Endothelial cell of umbilical vein (primary cell): ENCODE data around the gene MYZAP. TPM values are rescaled to one million over a fixed set of nuclear protein-coding genes. Genes with fewer than 3 reads are reported as not detected.

Experiments used
- BruUV-seq: library from RNA; stranded (reverse); fragments of 400-500 nt; replicated peaks from 2 replicates; lab custom pipeline; 2021; lab: Mats Ljungman, UMichigan
- CTCF ChIA-PET: fragments of 300-600, 350-600 bp; sonication (Branson Sonifier 250); formaldehyde crosslinking; loops from one replicate; lab custom pipeline; 2021; ENCODE audit warnings: antibody characterized with exemption, inconsistent platforms; lab: Charles Lee
- POLR2A ChIA-PET: fragments of 300-600, 350-600 bp; sonication (Branson Sonifier 250); formaldehyde crosslinking; loops from one replicate; lab custom pipeline; 2021; ENCODE audit warnings: antibody characterized with exemption, inconsistent platforms; lab: Charles Lee
- DNase-seq: peaks from one replicate; pipeline ENCODE4 v3.0.0-alpha.2; 2011; ENCODE audit warnings: low read depth, low spot score
- FAIRE-seq: peaks from 2 replicates; lab custom pipeline; 2011; peaks lifted over from hg19 to GRCh38; lab: Jason Lieb, UNC
- H2AFZ ChIP-seq: 2 replicates; pipeline ENCODE4 v1.6.0; 2012; ENCODE audit warnings: low read depth, low read length, control low read depth, inconsistent platforms
- H3K27ac ChIP-seq: 2 replicates; pipeline ENCODE4 v1.5.1; 2011; ENCODE audit warnings: low read depth, mild to moderate bottlenecking, control low read depth, low read length, moderate library complexity; ENCODE audit not compliant: insufficient read depth
- H3K27me3 ChIP-seq, 2 experiments: 2 replicates each; pipeline versions ENCODE4 v1.6.0 to v1.6.1; 2011; ENCODE audit warnings: low read length in 2 of 2, mixed read lengths in 1 of 2; ENCODE audit not compliant: control insufficient read depth in 2 of 2, insufficient read depth in 2 of 2
- H3K36me3 ChIP-seq, 2 experiments: 2 replicates in 1 of 2; 3 replicates in 1 of 2; pipeline ENCODE4 v1.5.1; 2011; ENCODE audit warnings: low read length in 2 of 2, mild to moderate bottlenecking in 1 of 2, moderate library complexity in 1 of 2; ENCODE audit not compliant: control insufficient read depth in 2 of 2, insufficient read depth in 2 of 2; ENCODE audit errors: extremely low read depth in 1 of 2
- H3K4me1 ChIP-seq: 3 replicates; pipeline ENCODE4 v1.5.1; 2011; ENCODE audit warnings: mild to moderate bottlenecking, low read length; ENCODE audit not compliant: control insufficient read depth, insufficient read depth; ENCODE audit errors: extremely low read depth
- H3K4me2 ChIP-seq: 2 replicates; pipeline ENCODE4 v1.6.1; 2011; ENCODE audit warnings: low read length, control low read depth, mixed read lengths; ENCODE audit not compliant: insufficient read depth
- H3K4me3 ChIP-seq, 3 experiments: fragments of 200-600 bp in 1 of 3; sonication (generic), shearing (Covaris generic) in 1 of 3; replicated peaks in 1 of 3; 2 replicates each; pipeline ENCODE4 v1.5.1; 2011 to 2016; ENCODE audit warnings: control low read depth in 3 of 3, low read length in 3 of 3, mild to moderate bottlenecking in 2 of 3, inconsistent platforms in 1 of 3, low read depth in 1 of 3, moderate library complexity in 1 of 3; ENCODE audit not compliant: insufficient read depth in 1 of 3
- H3K79me2 ChIP-seq: 2 replicates; pipeline ENCODE4 v1.6.0; 2012; ENCODE audit warnings: low read length, inconsistent platforms; ENCODE audit not compliant: control insufficient read depth, insufficient read depth
- H3K9ac ChIP-seq: replicated peaks from 2 replicates; pipeline ENCODE3; 2011; ENCODE audit warnings: low read length, control low read depth; ENCODE audit not compliant: insufficient read depth; ENCODE audit errors: extremely low read depth
- H3K9me1 ChIP-seq: replicated peaks from 3 replicates; pipeline ENCODE4 v1.6.0; 2011; ENCODE audit warnings: mild to moderate bottlenecking, low read length; ENCODE audit not compliant: control insufficient read depth, insufficient read depth; ENCODE audit errors: extremely low read depth
- H3K9me3 ChIP-seq: replicated peaks from 2 replicates; pipeline ENCODE4 v1.5.1; 2012; ENCODE audit warnings: low read length, inconsistent platforms; ENCODE audit not compliant: control insufficient read depth, insufficient read depth
- H4K20me1 ChIP-seq: replicated peaks from 2 replicates; pipeline ENCODE3; 2011; ENCODE audit warnings: mild to moderate bottlenecking, low read length; ENCODE audit not compliant: control insufficient read depth, insufficient read depth; ENCODE audit errors: extremely low read depth
- EZH2 ChIP-seq: IDR thresholded peaks from 2 replicates; pipeline ENCODE4 v1.6.1; 2012; ENCODE audit warnings: borderline replicate concordance, low read depth, mild to moderate bottlenecking, moderate library complexity, low read length, inconsistent platforms; ENCODE audit not compliant: severe bottlenecking
- FOS ChIP-seq: IDR thresholded peaks from 2 replicates; pipeline ENCODE4 v1.6.1; 2011; ENCODE audit warnings: mild to moderate bottlenecking, low read length, moderate library complexity, borderline replicate concordance; ENCODE audit not compliant: insufficient read depth
- GATA2 ChIP-seq: IDR thresholded peaks from 2 replicates; pipeline ENCODE4 v1.7.0; 2011; ENCODE audit warnings: low read depth, mild to moderate bottlenecking, moderate library complexity, mixed read lengths, low read length; ENCODE audit not compliant: insufficient read length, insufficient read depth
- JUN ChIP-seq: IDR thresholded peaks from 2 replicates; pipeline ENCODE4 v1.6.1; 2011; ENCODE audit warnings: borderline replicate concordance, low read depth; ENCODE audit not compliant: insufficient read length, insufficient read depth
- MAX ChIP-seq: IDR thresholded peaks from 2 replicates; pipeline ENCODE4 v1.6.1; 2011; ENCODE audit not compliant: insufficient read depth, insufficient read length
- MYC ChIP-seq: IDR thresholded peaks from one replicate; pipeline ENCODE4 v1.6.1; 2011; ENCODE audit warnings: mild to moderate bottlenecking, low read depth, low read length
- POLR2A ChIP-seq: IDR thresholded peaks from 2 replicates; pipeline ENCODE4 v1.6.1; 2012; ENCODE audit warnings: low read depth, mild to moderate bottlenecking, control low read depth, low read length
- dilution Hi-C: fragments of 300-500 bp; cut with MboI; formaldehyde crosslinking; loops from one replicate; pipeline ENCODE4 v1.15.0; 2019; ENCODE audit warnings: low sequenced_read_pairs; ENCODE audit not compliant: extremely low pct_ligation_motif_present
- intact Hi-C: fragments of 100-400 bp; cut with micrococcal nuclease; formaldehyde crosslinking; loops from one replicate; pipeline ENCODE4 v1.10.0; 2022
- polyA plus RNA-seq, 4 experiments: library from polyadenylated mRNA; depleted of rRNA in 3 of 4; stranded (reverse) in 3 of 4; unstranded in 1 of 4; fragments of >200 nt; gene quantifications; 2 replicates each; pipeline versions ENCODE4 v1.2.1 to v1.2.3, GENCODE V29; 2011 to 2012; ENCODE audit warnings: missing spikeins in 1 of 4
- total RNA-seq: library from RNA; stranded (reverse); gene quantifications from 2 replicates; pipeline ENCODE4 v1.2.3, GENCODE V29; 2021
- TF ChIP-seq, protein P1 (sequence below), 2 donors: IDR thresholded peaks; 1 replicate in 1 of 2; 2 replicates in 1 of 2; pipeline ENCODE4 v1.5.1; 2011; ENCODE audit warnings: low read length in 2 of 2, mild to moderate bottlenecking in 2 of 2, moderate library complexity in 2 of 2, control low read depth in 1 of 2, inconsistent platforms in 1 of 2, low read depth in 1 of 2; ENCODE audit not compliant: insufficient read depth in 1 of 2; ENCODE audit errors: extremely low read depth in 1 of 2

The MYZAP gene
- total and polyA plus RNA-seq, 2 donors (not counting 3 experiments of a cell fraction or from before 2014, with no cell fraction given): 6.3 to 8.1 TPM

GRCh38 chr15:57597431-57597830 lies 5.7 kb downstream of the MYZAP start:
- BruUV-seq: no TSS peak
- H3K79me2 ChIP-seq: no peaks in the 10 kb centered on the region
- TF ChIP-seq MAX (no peak), GATA2 (no peak), MYC (no peak), EZH2 (no peak), POLR2A (no peak), JUN (no peak), FOS (no peak)
- TF ChIP-seq, protein P1, sequence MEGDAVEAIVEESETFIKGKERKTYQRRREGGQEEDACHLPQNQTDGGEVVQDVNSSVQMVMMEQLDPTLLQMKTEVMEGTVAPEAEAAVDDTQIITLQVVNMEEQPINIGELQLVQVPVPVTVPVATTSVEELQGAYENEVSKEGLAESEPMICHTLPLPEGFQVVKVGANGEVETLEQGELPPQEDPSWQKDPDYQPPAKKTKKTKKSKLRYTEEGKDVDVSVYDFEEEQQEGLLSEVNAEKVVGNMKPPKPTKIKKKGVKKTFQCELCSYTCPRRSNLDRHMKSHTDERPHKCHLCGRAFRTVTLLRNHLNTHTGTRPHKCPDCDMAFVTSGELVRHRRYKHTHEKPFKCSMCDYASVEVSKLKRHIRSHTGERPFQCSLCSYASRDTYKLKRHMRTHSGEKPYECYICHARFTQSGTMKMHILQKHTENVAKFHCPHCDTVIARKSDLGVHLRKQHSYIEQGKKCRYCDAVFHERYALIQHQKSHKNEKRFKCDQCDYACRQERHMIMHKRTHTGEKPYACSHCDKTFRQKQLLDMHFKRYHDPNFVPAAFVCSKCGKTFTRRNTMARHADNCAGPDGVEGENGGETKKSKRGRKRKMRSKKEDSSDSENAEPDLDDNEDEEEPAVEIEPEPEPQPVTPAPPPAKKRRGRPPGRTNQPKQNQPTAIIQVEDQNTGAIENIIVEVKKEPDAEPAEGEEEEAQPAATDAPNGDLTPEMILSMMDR (IDR thresholded peaks at IDR 0.05; ENCODE audit: extremely low read depth in 1 of 2, insufficient read depth in 1 of 2, low read depth in 1 of 2, low read length in 2 of 2): no peak
- H3K27me3 ChIP-seq: no peaks in the 10 kb centered on the region
- CTCF ChIA-PET: interaction anchor here (1.1 to 2.2 kb wide), 2 partner anchors 11 to 15 kb away, joined by 3 to 5 read pairs; no protein-coding TSS in a partner anchor
- H2AFZ ChIP-seq: no peak overlapping the region
- POLR2A ChIA-PET: no interaction called here
- no peaks in the 10 kb centered on the region for H3K9me3 ChIP-seq
- H3K4me3 ChIP-seq: no peak overlapping the region
- H3K4me2 ChIP-seq: no peak overlapping the region
- intact Hi-C loops (no loop called here), dilution Hi-C loops (no loop called here)
- H3K36me3 ChIP-seq: no peaks in the 10 kb centered on the region
- H3K4me1 ChIP-seq: peaks cover under 1% of the 10 kb centered on the region
- no peak overlapping the region for H3K9ac ChIP-seq
- no peak overlapping the region for H3K27ac ChIP-seq
- no peaks in the 10 kb centered on the region for H3K9me1 ChIP-seq
- no peak for DNase-seq
- no peak for FAIRE-seq
- H4K20me1 ChIP-seq: no peaks in the 10 kb centered on the region
